Stimulated activated CD8-positive, alpha-beta memory T cell treated with anti-CD3 and anti-CD28 coated beads, Interleukin-15, amount 100 ng/mL, for 48 hours (primary cell): Measurements from ENCODE around the gene ARAP3.
"Not testable (repeated sequence)": the region's sequence is repeated elsewhere in the genome, so short reads cannot be mapped to it uniquely, and the experiment has no call there.

Experiments used
- DNase-seq, 2 donors: peaks; one replicate each; pipeline ENCODE4 v3.0.0-alpha.2; 2020; ENCODE audit warnings: low read depth in 2 of 2

The ARAP3 gene, protein sequence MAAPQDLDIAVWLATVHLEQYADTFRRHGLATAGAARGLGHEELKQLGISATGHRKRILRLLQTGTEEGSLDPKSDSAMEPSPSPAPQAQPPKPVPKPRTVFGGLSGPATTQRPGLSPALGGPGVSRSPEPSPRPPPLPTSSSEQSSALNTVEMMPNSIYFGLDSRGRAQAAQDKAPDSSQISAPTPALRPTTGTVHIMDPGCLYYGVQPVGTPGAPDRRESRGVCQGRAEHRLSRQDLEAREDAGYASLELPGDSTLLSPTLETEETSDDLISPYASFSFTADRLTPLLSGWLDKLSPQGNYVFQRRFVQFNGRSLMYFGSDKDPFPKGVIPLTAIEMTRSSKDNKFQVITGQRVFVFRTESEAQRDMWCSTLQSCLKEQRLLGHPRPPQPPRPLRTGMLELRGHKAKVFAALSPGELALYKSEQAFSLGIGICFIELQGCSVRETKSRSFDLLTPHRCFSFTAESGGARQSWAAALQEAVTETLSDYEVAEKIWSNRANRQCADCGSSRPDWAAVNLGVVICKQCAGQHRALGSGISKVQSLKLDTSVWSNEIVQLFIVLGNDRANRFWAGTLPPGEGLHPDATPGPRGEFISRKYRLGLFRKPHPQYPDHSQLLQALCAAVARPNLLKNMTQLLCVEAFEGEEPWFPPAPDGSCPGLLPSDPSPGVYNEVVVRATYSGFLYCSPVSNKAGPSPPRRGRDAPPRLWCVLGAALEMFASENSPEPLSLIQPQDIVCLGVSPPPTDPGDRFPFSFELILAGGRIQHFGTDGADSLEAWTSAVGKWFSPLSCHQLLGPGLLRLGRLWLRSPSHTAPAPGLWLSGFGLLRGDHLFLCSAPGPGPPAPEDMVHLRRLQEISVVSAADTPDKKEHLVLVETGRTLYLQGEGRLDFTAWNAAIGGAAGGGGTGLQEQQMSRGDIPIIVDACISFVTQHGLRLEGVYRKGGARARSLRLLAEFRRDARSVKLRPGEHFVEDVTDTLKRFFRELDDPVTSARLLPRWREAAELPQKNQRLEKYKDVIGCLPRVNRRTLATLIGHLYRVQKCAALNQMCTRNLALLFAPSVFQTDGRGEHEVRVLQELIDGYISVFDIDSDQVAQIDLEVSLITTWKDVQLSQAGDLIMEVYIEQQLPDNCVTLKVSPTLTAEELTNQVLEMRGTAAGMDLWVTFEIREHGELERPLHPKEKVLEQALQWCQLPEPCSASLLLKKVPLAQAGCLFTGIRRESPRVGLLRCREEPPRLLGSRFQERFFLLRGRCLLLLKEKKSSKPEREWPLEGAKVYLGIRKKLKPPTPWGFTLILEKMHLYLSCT (N-terminal part only)

DNA sequence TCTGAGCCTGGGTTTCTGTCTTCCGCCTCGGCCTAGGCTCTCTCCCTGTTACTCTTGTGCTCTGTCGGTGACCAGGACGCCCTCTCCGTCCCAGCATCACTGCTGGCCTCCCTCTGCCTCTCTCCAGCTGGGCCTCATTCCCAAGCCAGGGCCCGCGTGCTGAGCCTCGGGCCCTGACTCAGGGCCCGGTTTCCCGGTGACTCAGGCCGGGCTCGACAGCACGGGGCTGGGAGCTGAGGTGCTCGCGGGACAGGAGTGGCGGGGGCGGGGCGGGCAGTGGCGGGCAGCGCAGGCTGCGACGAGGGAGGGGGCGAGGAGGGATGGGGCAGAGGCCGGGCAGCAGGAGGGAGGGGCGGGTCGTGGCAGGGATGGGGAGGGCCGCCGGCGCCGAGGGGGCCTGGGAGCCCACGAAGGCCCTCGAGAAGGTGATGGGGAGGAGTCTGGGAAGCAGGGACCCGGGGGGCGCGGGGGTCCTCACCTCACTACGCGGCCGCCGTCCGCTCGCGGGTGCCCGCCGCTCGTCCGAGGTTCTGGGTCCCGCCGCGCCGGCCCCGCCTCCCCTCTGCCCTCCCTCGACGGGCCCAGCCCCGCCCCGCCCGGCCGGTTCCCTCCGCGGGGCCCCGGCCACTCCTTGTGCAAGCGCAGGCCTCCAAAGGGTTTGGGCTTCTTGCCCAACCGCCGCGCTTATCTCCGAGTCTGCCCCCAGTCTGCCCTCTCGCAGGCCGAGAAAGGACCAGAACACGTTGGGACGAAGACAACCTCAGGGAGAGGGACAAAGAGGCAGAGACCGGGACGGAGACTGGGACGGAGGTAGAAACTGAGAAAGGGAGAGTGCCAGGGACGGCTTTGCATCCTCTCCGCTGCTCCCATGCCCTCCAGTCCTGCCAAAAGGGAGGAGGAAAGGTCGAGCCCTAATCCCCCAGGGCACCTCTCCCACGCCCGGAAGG lies at the start of gene ARAP3:
Gene ARAP3 (minus strand): TSS at position 536 of the 947 bp plus-strand sequence. CDS start 1,744 bp downstream, outside the sequence.
- no peak for DNase-seq

DNA sequence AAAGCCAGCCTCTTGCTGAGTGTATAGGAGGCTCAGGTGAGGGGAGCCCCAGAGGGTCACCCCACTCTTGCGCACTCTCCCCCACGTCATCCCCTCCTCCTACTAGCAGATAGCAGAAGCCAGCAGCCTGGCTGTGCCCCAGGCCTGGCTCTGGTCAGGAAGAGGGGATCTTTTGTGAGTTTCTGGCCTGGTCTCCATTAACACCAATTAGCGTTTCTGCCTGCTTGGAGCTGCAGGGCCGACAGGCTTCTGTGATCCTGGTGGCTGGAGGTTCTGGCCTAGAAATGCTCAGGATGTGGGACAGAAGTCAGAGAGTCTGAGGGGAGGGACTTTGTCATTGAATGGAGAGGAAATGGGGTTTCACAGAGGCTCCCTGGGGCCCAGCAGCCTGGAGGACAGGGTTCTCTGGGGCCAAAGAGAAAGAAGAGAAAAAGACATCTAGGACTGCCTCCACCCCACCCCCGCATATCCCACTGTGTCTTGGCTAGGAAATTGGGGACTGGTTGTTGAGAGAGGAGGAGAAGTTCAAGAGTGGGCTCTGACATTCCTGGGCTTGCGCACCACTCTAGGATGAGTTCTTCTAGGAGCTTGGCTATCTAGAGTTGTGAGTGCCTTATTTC lies 47.5 kb upstream of the ARAP3 start:
- no peak for DNase-seq

DNA sequence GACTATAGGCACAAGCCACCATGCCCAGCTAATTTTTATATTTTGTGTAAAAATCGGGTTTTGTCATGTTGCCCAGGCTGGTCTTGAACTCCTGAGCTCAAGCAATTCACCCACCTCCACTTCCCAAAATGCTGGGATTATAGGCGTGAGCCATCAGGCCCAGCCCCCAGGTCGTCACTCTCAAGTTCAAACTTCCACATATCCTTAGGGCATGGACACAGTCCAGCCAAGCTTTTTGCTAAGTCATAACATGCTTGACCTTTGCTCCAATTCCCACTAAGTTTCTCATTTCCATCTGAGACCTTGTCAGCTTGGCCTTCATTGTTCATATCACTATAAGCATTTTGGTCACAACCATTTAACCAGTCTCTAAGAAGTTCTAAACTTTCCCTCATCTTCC lies 43.9 kb upstream of the ARAP3 start:
- no peak for DNase-seq

DNA sequence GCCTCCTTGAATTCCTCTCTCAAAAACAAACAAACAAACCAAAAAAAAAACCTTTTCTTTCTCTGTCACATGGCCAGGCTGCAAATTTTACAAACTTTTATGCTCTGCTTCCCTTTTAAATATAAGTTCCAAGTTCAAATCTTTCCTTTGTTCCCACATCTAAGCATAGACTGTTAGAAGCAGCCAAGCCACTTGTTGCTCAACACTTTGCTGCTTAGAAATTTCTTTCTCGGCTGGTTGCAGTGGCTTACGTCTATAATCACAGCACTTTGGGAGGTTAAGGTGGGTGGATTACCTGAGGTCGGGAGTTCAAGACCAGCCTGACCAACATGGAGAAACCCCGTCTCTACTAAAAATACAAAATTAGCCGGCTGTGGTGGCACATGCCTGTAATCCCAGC lies 43.1 kb upstream of the ARAP3 start:
- not testable (repeated sequence) for DNase-seq

DNA sequence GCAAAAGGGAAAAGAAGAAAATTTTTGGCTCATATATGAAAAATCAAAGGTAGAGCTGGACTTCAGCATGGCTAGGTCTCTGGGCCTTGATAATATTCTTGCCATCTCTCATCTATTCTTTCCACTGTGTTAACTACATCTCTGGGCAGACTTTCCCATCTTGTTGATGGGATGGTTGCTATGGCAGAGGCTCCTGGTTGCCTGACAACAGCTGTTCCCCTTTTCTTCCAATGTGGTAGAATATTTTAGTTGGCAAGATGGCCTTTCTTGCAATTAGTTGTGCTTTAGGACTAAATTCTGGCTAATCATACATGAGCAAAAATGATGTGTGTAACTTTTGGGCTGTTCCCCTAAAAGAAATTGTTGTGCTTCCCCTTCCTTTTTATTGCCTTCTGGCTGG lies 40.2 kb upstream of the ARAP3 start:
- no peak for DNase-seq

DNA sequence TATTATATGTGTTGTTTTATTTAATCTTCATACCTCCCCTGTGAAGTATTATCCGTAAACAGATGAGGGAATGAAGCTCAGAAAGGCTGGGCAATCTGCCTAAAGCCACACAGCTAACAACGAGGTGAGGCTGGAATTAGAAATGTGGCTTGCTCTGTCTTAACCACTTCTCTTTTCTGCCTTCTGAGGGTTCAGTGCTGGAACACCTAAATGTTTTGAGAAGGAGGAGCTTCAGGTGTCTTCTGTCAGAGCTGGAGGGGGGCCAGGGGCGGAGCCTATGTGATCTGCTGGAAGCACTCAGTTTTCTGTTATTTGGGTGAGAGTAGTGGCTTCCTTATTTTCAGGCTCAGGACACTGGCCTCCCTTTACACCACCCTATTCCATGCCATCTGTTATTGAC lies 35.0 kb upstream of the ARAP3 start:
- DNase-seq, result no peak

DNA sequence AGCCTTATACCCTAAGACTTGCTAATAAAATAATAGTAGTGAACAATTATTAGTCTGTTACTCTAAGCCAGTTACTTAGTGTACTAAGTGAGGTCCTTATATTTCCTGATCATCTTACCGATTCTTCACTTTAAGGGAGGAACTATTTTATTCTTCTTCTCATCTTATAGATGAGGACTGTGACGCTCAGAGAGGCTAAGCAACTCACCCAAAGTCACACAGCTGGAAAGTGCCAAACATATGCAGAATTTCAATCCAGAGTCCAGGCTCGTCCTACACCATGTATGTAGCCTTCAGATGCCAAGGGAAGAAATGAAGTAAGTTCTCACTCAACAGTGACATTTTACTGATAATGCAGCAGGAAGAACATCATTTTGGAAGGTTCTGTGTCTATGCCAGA lies 34.4 kb upstream of the ARAP3 start:
- DNase-seq, result no peak

DNA sequence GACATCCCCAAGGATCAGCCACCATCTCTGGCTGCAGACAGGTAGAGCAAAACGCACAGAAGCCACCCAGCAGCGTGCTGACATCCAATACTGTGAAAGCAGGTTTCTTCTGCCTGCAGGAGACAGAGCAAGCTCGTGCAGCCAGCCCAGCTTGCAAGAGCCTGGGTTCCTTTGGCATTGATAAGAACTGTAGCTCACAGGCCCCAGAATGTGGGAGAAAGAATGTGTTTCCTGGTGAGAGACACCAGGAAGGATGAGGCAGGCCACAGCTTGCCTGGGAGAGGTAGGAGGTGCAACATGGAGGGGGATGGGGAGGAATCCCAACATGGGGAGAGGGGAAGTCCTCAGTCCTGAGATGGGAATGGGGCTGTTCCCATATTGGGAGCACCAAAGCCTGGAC lies 34.0 kb upstream of the ARAP3 start:
- no peak for DNase-seq

DNA sequence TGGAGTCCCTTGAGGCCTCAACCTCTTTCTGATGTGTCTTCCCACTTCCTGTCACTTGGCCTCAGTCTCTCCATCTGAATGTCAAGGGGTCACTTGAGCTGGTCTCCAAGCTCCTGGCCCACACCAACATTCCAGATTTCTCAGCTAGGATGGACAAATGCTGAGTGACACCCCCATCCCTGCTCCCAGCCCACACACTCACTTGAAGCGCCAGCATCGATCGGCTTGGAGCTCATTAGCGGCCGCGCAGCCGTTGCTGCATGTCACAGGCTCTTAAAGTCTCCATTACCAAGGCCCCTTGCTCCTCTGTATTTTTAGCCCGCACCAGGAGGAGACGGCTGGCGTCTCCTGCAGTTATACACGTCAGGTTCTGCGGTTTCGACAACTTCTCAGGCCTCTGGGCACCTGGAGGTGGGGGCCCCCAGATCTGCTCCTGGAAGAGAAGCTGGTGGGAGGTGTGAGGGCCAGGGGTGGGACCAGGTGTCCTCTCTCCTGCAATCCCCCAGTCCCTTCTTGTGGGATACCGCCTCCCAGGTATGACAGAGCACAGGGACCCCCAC lies 33.4 kb upstream of the ARAP3 start:
- DNase-seq, result no peak

DNA sequence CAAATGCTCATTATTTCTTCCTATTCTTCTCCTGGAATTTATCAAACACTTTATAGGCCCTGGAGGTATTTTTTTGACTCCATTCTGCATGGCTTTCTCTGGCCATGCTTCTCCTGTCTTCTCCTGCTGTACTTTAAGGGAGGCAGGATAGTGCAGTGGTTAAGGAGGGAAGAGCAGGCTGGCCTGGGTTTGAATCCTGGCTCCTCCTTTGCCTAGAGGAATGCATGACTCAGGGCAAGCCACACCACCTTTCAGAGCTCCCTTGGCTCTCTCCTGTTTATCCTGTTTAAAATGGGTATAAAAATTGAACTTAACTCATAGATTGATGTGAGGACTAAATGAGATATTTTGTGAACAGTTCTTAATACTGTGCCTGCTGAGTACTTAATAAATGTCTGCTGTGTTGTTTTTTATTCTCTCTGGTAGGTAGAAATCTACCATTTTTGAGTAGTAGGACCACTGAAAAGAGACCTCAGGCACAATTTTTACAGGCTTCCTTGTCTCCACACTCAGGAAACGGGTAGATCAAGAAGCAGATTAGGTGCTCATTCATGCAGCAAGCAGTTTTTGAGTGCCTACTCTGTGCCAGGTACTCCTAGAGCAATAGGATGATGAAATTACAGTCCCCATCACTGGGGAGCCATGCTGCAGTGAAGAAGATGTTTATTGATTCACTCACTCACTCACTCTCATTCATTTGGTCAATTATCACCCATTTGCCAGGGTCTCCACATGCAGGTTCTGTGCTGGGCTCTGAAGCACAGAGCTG lies 32.7 kb upstream of the ARAP3 start:
- DNase-seq, result no peak

DNA sequence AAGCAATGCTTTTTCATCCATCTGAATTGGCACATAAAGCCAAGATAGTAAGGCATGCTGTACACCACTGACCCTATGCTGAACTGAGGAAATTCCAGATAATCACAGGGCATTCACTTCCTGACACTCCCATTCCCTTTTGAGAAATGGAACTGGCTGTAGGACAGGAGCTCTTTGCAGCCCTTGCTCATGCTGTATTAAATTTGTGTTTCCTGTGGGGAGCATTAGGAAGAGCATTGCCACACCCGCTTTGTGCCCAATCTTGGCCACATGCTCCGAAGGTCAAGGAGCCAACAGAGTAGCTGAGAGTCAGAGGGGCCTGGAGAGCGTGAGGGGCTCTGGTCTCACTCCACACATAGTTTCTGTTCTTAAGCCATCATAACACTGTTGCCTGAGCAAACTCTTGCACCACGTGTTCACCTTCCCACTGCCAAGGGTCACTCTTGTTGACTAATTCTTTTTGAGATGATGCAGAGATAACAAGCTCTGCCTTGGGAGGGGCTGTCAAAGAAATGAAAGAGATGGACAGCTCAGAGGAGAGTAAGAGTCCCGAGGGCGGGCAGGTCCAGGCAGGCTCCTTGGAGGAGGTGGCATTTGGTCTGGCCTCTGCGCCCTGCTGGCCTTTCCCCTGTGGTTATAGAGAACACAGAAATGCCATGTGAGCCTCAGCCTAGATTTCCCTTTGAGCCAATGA lies 31.7 kb upstream of the ARAP3 start:
- DNase-seq, result no peak

DNA sequence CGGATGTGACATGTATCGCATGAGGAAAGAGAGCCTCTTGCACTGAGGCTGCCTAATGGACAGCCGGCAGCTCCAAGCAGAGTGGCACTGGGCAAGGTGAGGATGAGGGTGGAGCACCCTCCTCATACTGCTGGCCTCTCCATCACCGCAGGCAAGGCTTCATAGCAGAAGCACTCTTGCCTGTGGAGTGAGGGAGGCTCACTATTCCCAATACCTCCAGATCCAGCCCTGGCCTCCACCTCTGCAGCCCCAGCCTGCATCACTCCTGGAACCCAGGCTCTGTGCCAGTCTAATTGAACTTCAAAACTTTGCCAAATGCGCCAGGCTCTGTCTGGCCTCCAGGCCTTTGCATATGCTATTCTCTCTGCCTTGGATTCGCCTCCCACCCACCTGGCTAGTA lies 29.7 kb upstream of the ARAP3 start:
- no peak for DNase-seq

DNA sequence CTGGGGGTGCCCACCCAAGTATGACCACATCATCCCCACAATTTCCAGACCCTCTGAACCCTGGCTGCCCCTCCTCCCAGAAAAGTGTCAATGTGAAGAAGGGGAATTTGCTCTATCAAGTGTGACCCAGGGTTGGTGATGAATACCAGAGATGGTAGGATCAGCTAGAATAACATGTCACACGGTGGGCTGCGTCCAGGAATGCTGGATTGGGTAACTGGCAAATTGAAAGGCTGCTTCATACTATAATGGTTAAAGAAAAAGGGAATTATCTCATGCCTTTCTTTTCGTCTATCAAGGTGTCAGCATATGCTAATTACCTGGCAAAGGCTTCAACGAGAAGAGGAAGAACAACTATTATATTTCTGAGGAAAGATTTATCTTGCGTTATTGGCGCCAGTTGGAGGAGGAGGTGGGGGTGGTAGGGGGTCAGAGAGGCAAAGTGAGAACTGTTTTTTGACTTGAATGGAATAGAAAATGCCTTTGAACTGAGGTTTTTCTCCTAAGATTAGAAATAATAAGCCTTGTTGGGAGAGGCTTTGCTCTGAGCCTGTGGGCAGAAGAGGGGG lies 27.8 kb upstream of the ARAP3 start:
- DNase-seq, result no peak

DNA sequence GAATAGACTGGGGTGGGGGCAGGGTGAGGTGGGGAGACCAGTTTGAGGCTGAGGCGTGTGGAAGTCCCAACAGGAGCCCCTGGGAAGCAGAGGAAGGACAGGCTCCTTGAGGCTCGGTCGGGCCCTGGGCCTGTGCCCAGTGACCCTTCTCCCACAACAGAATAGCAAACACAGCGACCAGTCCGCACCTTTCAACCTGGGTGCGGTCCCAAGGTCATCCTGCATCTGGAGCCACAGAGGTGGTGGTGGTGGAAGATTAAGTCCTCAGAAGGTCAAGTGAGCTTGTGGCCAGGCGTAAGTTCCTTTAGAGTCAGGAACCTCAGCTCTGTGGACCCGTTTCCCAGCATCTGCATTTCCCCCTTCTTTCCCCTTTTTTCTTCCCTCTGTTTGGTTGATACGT lies 26.0 kb upstream of the ARAP3 start:
- no peak for DNase-seq

DNA sequence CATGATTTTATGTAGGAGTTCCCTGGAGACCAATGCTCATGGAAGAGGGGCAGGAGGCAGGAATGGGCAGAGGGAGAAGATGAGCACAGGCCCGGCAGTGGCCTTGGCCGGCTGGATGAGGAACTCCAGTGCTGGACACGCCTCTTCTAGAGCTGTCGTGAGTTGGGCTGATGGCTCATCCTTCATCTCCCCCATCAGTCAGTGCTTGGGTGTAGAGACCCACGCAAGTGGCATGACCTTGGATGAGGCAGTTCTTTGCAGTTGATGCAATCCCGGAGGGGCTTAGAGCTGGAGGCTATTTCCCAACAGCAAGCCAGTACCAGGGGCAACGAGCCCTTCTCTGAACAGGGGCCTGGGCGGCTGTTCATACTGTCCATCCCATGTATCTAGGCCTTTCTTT lies 25.5 kb upstream of the ARAP3 start:
- no peak for DNase-seq

DNA sequence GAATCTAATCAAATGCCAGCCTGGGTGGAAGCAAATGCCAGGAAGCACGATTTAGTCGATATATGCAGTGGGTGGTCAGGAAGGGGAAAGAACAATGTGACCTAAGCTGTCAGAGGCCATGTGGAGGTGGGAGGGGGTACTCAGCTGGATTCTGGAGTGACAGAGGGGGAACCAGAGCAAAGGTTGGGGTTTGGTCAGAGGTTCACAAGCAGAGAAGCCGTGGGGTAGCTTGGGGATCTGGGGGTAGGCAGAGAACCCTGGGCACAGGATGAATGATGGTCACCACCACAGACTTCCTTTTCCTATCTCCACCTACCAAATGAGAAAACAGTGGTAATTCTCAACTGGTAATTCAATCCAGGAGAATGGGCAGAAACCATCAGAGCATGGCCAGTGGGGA lies 24.1 kb upstream of the ARAP3 start:
- DNase-seq, result no peak

DNA sequence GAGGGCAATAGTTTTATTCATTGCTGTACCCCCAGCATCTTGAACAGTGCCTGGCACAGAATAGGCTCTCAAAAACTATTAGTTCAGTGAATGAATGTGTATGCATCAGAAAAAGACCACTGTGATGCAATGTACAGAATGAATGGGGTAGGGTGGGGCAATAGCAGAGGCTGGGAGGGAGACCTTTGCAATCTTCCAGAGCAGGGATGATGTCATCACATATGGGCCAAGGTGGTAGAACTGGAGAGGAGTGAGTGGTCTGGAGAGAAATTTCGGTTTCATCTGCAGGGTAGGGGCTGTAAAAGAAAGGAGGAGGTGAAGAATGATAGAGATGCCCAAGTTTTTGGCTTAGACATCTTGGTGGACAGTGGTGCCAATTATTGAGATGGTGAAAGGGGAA lies 23.4 kb upstream of the ARAP3 start:
- no peak for DNase-seq

DNA sequence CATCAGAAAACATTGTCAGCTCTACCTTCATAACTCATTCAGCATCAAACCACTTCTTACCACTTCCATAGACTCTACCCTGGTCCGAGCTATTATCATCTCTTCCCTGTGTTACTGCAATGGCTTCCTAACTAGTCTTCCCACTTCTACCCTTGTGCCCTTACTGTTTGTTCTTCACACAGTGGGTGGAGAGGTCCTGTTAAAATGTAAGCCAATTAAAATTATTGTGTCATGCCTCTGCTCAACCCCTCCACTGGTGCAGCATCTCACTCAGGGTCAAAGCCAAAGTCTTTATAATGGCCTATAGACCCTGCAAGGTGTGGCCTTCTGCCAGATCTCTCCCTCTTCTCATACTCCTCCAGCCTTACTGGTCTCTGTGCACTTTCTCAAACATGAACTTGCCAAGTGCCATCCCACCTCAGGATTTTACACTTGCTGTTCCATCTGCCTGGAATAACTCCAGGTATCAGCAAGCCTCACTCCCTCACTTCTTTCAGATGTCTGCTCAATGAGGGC lies 22.8 kb upstream of the ARAP3 start:
- DNase-seq, result no peak
